Retina (tissue), 1 donor: Measurements from ENCODE around the gene PIK3AP1.
"Not testable (repeated sequence)": the region's sequence is repeated elsewhere in the genome, so short reads cannot be mapped to it uniquely, and the experiment has no call there.

Experiments
- DNase-seq: peaks from one replicate; pipeline ENCODE4 v3.0.0-alpha.2; 2016

The PIK3AP1 gene

DNA sequence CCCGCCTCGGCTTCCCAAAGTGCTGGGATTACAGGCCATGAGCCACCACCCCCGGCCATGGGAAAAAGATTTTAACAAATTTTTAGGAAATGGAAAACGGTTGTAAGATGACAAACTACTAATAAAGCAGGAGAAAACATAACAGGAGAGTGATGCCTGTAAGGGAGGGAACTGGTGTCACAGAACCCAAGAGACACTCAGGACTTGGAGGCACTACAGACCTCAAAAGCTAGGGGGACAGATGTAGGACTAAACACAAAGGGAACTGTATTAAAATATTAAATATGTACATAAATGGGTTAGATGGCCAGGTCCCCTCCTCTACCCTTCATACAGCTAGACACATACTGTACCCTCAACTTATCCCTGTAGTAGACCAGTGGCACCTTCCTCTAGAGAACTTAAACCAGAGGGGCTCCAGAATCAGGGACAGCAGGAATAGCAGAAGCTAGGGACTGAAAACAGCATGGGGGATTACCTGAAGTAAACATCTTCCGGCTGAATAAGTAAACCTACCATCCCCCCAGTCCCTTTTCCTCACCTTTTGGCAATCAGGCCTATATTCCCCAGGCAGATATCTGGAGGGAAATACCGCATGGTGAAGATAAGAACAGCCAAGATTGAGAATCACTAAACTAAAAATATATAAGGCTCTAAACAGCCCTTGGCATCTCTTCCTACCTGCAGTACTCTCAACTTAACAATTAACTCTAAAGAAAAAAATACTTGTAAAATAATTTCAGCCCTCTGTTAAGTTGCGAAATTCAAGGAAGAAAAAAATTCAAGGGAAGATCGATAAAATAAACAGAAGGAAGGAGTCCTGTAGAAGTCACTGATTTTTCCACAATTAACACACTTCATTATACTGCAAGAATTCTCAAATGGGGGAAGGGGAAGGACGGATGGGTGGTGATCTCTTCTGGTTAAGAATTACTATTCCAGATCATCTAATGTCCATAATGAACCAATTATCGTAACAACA, 149.0 kb downstream of the PIK3AP1 start:
- DNase-seq = no peak

GRCh38 chr10:96570511-96570910, 149.8 kb downstream of the PIK3AP1 start:
- no peak for DNase-seq

GRCh38 chr10:96568402-96568801, 151.9 kb downstream of the PIK3AP1 start:
- DNase-seq = no peak

DNA sequence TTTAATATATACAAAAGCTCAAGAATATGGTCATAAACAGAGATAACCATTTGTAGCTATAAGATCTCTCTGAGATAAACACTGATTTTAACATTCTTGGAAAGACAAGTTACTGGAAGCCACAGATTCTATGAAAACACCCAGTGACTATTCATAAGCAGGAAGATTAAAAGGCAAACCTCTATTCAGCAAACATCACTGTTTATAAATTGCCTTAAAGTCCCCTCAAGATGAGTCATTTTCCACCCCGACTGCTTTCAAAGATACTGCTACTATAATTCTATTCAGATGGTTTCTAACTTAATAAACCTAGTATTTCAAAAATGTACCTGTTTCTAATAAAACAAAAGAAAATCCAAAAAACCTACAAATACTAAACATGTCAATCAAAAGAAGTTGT, 154.5 kb downstream of the PIK3AP1 start:
- DNase-seq = no peak

DNA sequence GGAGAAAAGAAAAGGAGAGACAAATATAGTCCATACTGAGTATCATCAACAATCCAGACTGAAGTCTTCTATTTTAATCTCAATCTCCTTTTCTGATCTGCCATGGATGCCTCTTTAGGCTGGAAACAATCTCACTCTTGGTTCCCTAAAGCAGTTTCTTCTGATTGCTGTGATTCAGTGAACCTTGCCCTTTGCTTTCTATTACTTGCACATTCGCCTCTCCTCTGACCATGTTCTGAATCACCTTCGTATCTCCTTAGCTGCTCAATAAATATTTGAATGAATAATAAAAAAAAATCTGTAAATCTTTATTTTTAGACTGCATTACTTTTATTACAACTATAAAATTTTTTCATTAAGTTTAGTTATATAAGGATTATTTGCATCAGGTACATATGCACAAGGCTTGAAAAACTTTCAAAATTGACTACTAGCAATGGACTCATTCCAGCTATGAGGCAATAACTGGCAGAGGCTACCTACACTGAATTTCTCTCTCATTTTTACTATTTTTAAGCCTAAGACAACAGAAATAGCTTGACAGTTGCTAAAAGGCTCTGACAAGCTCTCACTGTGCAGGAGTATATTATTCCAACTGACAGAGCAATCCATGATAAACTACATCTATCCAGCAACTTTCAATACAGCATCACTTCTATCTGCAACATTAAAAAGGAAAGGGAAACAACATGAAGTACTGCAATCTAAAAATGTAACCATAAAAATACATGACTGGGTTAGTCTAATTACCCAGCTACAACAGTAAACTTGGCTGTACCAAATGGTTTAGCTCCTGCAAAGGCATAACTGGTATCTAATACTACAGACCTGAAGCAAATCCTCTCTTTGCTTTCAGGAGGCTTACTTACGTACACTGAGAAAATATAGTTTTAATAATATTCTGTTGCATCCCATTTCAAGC, 159.1 kb downstream of the PIK3AP1 start:
- DNase-seq = no peak

GRCh38 chr10:96560489-96560888, 159.8 kb downstream of the PIK3AP1 start:
- no peak for DNase-seq

DNA sequence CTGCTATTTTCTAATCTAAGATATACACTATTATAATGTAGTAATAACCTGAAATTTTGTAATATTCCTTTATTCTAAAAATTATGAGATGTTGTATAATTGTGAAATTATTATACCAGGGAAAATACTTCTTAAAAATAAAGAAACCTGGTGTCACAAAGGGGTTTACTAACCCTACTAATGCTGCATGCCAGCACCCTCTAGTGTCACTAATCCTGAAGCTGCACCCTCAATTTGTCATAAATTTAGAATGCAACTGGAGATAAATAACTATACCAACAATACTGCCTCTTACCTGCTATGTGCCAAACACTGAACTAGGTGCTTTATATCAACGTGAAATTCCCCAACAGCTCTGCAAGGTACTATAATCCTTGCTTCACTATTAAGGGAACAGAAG, 164.3 kb downstream of the PIK3AP1 start:
- no peak for DNase-seq

- no peak for DNase-seq
Measured at GRCh38 chr10:96555330-96555729, 165.0 kb downstream of the PIK3AP1 start.

- no peak for DNase-seq
Measured at GRCh38 chr10:96548589-96548988, 171.7 kb downstream of the PIK3AP1 start.

- DNase-seq = not testable (repeated sequence)
Measured at GRCh38 chr10:96545558-96545957, 174.8 kb downstream of the PIK3AP1 start.
